K562 (cell line): ENCODE measurements around the gene KIF26B. TPM values are rescaled to one million over a fixed set of nuclear protein-coding genes. Genes with fewer than 3 reads are reported as not detected.

Source experiments
- ATAC-seq: fragments of 200-7000 bp; cut with Tn5 transposase; 3 replicates; pipeline ENCODE4 v1.9.1; 2020; ENCODE audit warnings: moderate library complexity
- BruUV-seq: library from RNA; stranded (reverse); fragments of 400-500 nt; replicated peaks from 2 replicates; lab custom pipeline; 2021; lab: Mats Ljungman, UMichigan
- CTCF ChIA-PET: fragments of 300-600 bp; formaldehyde crosslinking; extraction: SDS; loops from one replicate; lab custom pipeline; 2021; ENCODE audit warnings: low intra/inter-chr PET ratio; lab: Yijun Ruan, JAX
- POLR2A ChIA-PET: fragments of 300-600, 350-650 bp; sonication (Branson Sonifier 250); formaldehyde crosslinking; extraction: SDS; loops from one replicate; lab custom pipeline; 2021; ENCODE audit warnings: antibody characterized with exemption, inconsistent platforms; lab: Yijun Ruan, JAX
- DNase-seq, 4 experiments: peaks; one replicate each; pipeline versions ENCODE4 v3.0.0 to v3.0.0-alpha.2; 2011 to 2018; ENCODE audit warnings: low spot score in 3 of 4, mixed read lengths in 3 of 4; ENCODE audit errors: extremely low read depth in 1 of 4
- FAIRE-seq: peaks from 2 replicates; lab custom pipeline; 2011; peaks lifted over from hg19 to GRCh38; lab: Jason Lieb, UNC
- H2AFZ ChIP-seq: 2 replicates; pipeline ENCODE4 v1.6.0; 2011; ENCODE audit warnings: low read depth, low read length, control low read depth, inconsistent platforms
- H3K27ac ChIP-seq: fragments of 200-600 bp; 3 replicates; pipeline ENCODE4 v1.8.0; 2011; ENCODE audit warnings: low read depth, mild to moderate bottlenecking, control low read depth, inconsistent platforms, low read length, moderate library complexity, mixed read lengths; ENCODE audit errors: extremely low read depth
- H3K27me3 ChIP-seq, 2 experiments: fragments of 300-600 bp in 1 of 2; 2 replicates in 1 of 2; 3 replicates in 1 of 2; pipeline versions ENCODE4 v1.6.0 to v1.8.0; 2011; ENCODE audit warnings: inconsistent platforms in 2 of 2, low read length in 2 of 2, mild to moderate bottlenecking in 1 of 2, mixed read lengths in 1 of 2, moderate library complexity in 1 of 2; ENCODE audit not compliant: control insufficient read depth in 2 of 2, insufficient read depth in 2 of 2
- H3K36me3 ChIP-seq: fragments of 300-600 bp; 3 replicates; pipeline ENCODE4 v1.8.0; 2011; ENCODE audit warnings: mild to moderate bottlenecking, low read length, inconsistent platforms; ENCODE audit not compliant: control insufficient read depth, insufficient read depth
- H3K4me1 ChIP-seq, 2 experiments: fragments of 200-600 bp in 1 of 2; replicated peaks in 1 of 2; 2 replicates in 1 of 2; 3 replicates in 1 of 2; pipeline versions ENCODE4 v1.5.1 to v1.8.0; 2011; ENCODE audit warnings: inconsistent platforms in 2 of 2, low read length in 2 of 2, mild to moderate bottlenecking in 1 of 2, mixed read lengths in 1 of 2, moderate library complexity in 1 of 2; ENCODE audit not compliant: control insufficient read depth in 2 of 2, insufficient read depth in 2 of 2
- H3K4me2 ChIP-seq: 2 replicates; pipeline ENCODE4 v1.6.1; 2011; ENCODE audit warnings: low read length, control low read depth, inconsistent platforms, mixed read lengths; ENCODE audit not compliant: insufficient read depth
- H3K4me3 ChIP-seq: fragments of 200-600 bp; sonication (generic), shearing (Covaris generic); 2 replicates; pipeline ENCODE4 v1.5.1; 2016; ENCODE audit warnings: control low read depth, inconsistent platforms
- H3K79me2 ChIP-seq: fragments of 200-600 bp; 3 replicates; pipeline ENCODE4 v1.8.0; 2011; ENCODE audit warnings: low read length, inconsistent platforms; ENCODE audit not compliant: control insufficient read depth, insufficient read depth
- H3K9ac ChIP-seq, 2 experiments: 2 replicates each; pipeline versions ENCODE4 v1.6.0 to v1.6.1; 2011; ENCODE audit warnings: low read depth in 2 of 2, low read length in 2 of 2, control low read depth in 1 of 2, inconsistent platforms in 1 of 2, mild to moderate bottlenecking in 1 of 2, mixed read lengths in 1 of 2; ENCODE audit not compliant: insufficient read depth in 1 of 2
- H3K9me1 ChIP-seq: one replicate; pipeline ENCODE4 v1.6.0; 2011; ENCODE audit warnings: inconsistent platforms, mild to moderate bottlenecking, low read length, moderate library complexity; ENCODE audit not compliant: control insufficient read depth, insufficient read depth
- H3K9me3 ChIP-seq: replicated peaks from 2 replicates; pipeline ENCODE4 v1.5.1; 2011; ENCODE audit warnings: low read depth, low read length, inconsistent platforms; ENCODE audit not compliant: control insufficient read depth, insufficient read depth
- H4K20me1 ChIP-seq: replicated peaks from 2 replicates; pipeline ENCODE4 v1.6.1; 2011; ENCODE audit warnings: low read length, inconsistent platforms, mixed read lengths; ENCODE audit not compliant: control insufficient read depth, insufficient read depth
- CHD4 ChIP-seq: fragments of 200-600 bp; sonication (generic); IDR thresholded peaks from 3 replicates; pipeline ENCODE4 v1.6.1; 2012; ENCODE audit warnings: low read depth, mild to moderate bottlenecking, mixed read lengths, low read length, inconsistent platforms; ENCODE audit not compliant: insufficient read depth, insufficient replicate concordance, poor library complexity, severe bottlenecking
- COPS2 ChIP-seq: fragments of 450-650 bp; conservative IDR thresholded peaks from 2 replicates; pipeline ENCODE4 v1.6.1; 2016; ENCODE audit warnings: mild to moderate bottlenecking, moderate library complexity
- FOXK1 ChIP-seq: sonication (generic); formaldehyde crosslinking; IDR thresholded peaks from 2 replicates; pipeline ENCODE4 v1.8.0; 2022; ENCODE audit warnings: missing genetic modification reagents, mild to moderate bottlenecking, borderline replicate concordance
- ILK ChIP-seq: fragments of 450-650 bp; IDR thresholded peaks from 2 replicates; pipeline ENCODE4 v1.6.1; 2016; ENCODE audit warnings: missing genetic modification characterization, low read depth, mild to moderate bottlenecking, missing compliant biosample characterization, moderate library complexity, borderline replicate concordance
- KAT8 ChIP-seq: fragments of 450-650 bp; IDR thresholded peaks from 2 replicates; pipeline ENCODE4 v1.6.1; 2016; ENCODE audit warnings: low read depth, mild to moderate bottlenecking
- LARP7 ChIP-seq: fragments of 450-650 bp; IDR thresholded peaks from 2 replicates; pipeline ENCODE4 v1.6.1; 2016
- MCM2 ChIP-seq: fragments of 450-650 bp; IDR thresholded peaks from 2 replicates; pipeline ENCODE4 v1.6.1; 2017; ENCODE audit warnings: low read depth, mild to moderate bottlenecking
- MECOM ChIP-seq: fragments of 250-450 bp; sonication (Bioruptor Pico); IDR thresholded peaks from 2 replicates; pipeline ENCODE4 v1.8.0; 2022; ENCODE audit warnings: inconsistent platforms
- MYNN ChIP-seq, 2 experiments: sonication (generic); formaldehyde crosslinking in 1 of 2; IDR thresholded peaks; 2 replicates each; pipeline versions ENCODE4 v1.5.0 to v1.6.1; 2016 to 2020; ENCODE audit warnings: antibody characterized with exemption in 1 of 2, missing genetic modification reagents in 1 of 2
- SAFB2 ChIP-seq: fragments of 200-400 bp; formaldehyde crosslinking; IDR thresholded peaks from 2 replicates; pipeline ENCODE4 v1.6.1; 2018; ENCODE audit warnings: borderline replicate concordance, low read length, low read depth, moderate library complexity; ENCODE audit not compliant: severe bottlenecking
- ZKSCAN8 ChIP-seq: fragments of 200-800 bp; sonication (Bioruptor generic); IDR thresholded peaks from 2 replicates; pipeline ENCODE4 v1.6.1; 2016; ENCODE audit warnings: missing genetic modification characterization, missing compliant biosample characterization
- ZNF311 ChIP-seq: fragments of 250-450 bp; sonication (Bioruptor Pico); IDR thresholded peaks from 2 replicates; pipeline ENCODE4 v1.4.0; 2020; ENCODE audit warnings: mild to moderate bottlenecking, moderate library complexity
- ZNF431 ChIP-seq: sonication (generic); formaldehyde crosslinking; IDR thresholded peaks from 2 replicates; pipeline ENCODE4 v1.8.0; 2022; ENCODE audit warnings: mild to moderate bottlenecking, missing genetic modification reagents
- WGBS: fragments of 100-300 bp; shearing (Covaris generic); methylation state at CpG from one replicate; pipeline ENCODE4 v1.1.6; 2016; ENCODE audit warnings: low coverage, mixed read lengths; ENCODE audit not compliant: insufficient coverage; ENCODE audit errors: missing lambda C conversion rate; 5-methylcytosine and 5-hydroxymethylcytosine counted together
- in situ Hi-C: fragments of 300-500 bp; cut with MboI; formaldehyde crosslinking; loops from 4 replicates; pipeline ENCODE4 v1.15.0; 2018; ENCODE audit warnings: inconsistent platforms, mixed read lengths
- intact Hi-C: fragments of 100-400 bp; cut with micrococcal nuclease; formaldehyde crosslinking; loops from 2 replicates; pipeline ENCODE4 v1.14.2; 2022
- polyA plus RNA-seq, 8 experiments: library from polyadenylated mRNA; depleted of rRNA in 4 of 8; stranded (reverse) in 5 of 8; unstranded in 3 of 8; fragments of >200 nt; fragmentation: Nextera tagmentation in 2 of 8; fragmentation: Illumina TruSeq in 1 of 8; extraction: Ambion mirVana in 2 of 8; extraction: Trizol in 1 of 8; gene quantifications; 2 replicates each; pipeline versions ENCODE4 v1.2.1 to v1.2.3, GENCODE V29; 2011 to 2014; ENCODE audit warnings: inconsistent platforms in 1 of 8, missing spikeins in 1 of 8
- total RNA-seq, 7 experiments: library from RNA; depleted of rRNA in 6 of 7; stranded (reverse); fragments of >200 nt in 6 of 7; fragmentation: Illumina TruSeq in 2 of 7; extraction: Trizol in 2 of 7; gene quantifications; 2 replicates each; pipeline versions ENCODE4 v1.2.1 to v1.2.3, GENCODE V29; 2011 to 2021; ENCODE audit warnings: low replicate concordance in 1 of 7
- TF ChIP-seq, protein P1 (sequence below): sonication (generic); formaldehyde crosslinking; IDR thresholded peaks from 2 replicates; pipeline ENCODE4 v1.9.0; 2022; ENCODE audit warnings: mild to moderate bottlenecking, missing genetic modification reagents
- TF ChIP-seq, protein P2 (sequence below): fragments of 250-450 bp; sonication (Bioruptor Pico); IDR thresholded peaks from 2 replicates; pipeline ENCODE4 v1.8.0; 2022; ENCODE audit warnings: moderate library complexity, mild to moderate bottlenecking, inconsistent platforms

Gene KIF26B
- total and polyA plus RNA-seq, 9 of the 15 experiments (the other 6 are each of a cell fraction or from before 2014, with no cell fraction given) = 0.02 to 0.08 (median 0.03) TPM; not detected in 6

DNA sequence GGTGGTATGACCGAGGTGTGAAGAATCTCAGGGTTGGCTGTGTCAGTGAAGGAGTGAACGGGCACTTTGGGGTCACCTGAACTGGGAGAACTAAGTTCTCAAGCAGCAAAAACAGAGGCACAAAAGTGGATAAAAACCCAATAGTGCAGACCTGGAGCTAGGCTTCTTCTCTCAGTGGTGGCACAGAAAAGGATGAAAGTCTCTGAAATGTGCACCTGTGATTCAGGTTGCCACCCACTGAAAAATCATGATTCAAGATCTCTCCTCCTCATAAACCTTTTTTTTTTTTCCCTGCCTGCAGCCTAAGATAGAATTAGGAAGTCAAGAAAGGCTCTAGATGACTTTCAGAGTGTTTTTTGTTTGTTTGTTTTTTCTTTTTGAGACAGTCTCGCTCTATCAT is 304.8 kb downstream of the KIF26B start:
- CTCF ChIA-PET = no interaction called here
- POLR2A ChIA-PET = no interaction called here

DNA sequence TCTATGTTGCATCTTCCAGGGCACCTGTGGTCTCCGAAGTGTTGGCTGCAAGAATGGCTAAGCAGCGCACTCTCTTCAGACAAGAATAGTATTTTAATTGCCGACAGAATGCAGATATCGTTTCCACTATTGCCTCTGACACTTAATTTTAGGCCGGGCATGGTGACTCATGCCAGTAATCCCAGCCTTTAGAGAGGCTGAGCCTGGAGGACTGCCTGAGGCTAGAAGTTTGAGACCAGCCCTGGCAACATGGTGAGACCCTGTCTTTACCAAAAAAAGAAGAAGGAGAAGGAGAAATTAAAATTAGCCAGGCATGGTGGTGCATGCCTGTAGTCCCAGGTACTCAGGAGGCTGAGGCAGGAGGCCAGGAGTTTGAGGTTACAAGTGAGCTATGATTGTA is 306.9 kb downstream of the KIF26B start:
- Histone ChIP-seq H3K79me2 (no peaks in the 10 kb centered on the region), H2AFZ (no peak overlapping the region), H3K9me3 (no peaks in the 10 kb centered on the region), H3K4me3 (no peak overlapping the region), H4K20me1 (peaks cover 4% of the 10 kb centered on the region; the same call in 1 of the 2 replicates), H3K27ac (no peak overlapping the region), H3K9ac (no peak overlapping the region), H3K4me1 (peaks cover 0 to 4% of the 10 kb centered on the region in 2 experiments; a peak in 1 of 5 replicates), H3K36me3 (no peaks in the 10 kb centered on the region), H3K9me1 (no peaks in the 10 kb centered on the region), H3K27me3 (peaks cover 24 to 64% of the 10 kb centered on the region in 2 experiments), H3K4me2 (no peak overlapping the region)
- in situ Hi-C loops = no loop called here
- BruUV-seq = no TSS peak
- no peak for DNase-seq
- POLR2A ChIA-PET = no interaction called here
- FAIRE-seq = no peak
- CTCF ChIA-PET = no interaction called here
- ATAC-seq = no peak
- intact Hi-C loops = no loop called here
- 1% methylated on average over 5 of the region's 5 CpGs for WGBS
- TF ChIP-seq, protein P1, sequence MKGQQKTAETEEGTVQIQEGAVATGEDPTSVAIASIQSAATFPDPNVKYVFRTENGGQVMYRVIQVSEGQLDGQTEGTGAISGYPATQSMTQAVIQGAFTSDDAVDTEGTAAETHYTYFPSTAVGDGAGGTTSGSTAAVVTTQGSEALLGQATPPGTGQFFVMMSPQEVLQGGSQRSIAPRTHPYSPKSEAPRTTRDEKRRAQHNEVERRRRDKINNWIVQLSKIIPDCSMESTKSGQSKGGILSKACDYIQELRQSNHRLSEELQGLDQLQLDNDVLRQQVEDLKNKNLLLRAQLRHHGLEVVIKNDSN (CRISPR knock-in tag) = no peak
- TF ChIP-seq, protein P2, sequence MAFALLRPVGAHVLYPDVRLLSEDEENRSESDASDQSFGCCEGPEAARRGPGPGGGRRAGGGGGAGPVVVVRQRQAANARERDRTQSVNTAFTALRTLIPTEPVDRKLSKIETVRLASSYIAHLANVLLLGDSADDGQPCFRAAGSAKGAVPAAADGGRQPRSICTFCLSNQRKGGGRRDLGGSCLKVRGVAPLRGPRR = no peak
- TF ChIP-seq ILK (tag) (no peak), ZKSCAN8 (no peak), ZNF311 (no peak), ZNF431 (CRISPR knock-in tag) (no peak), MYNN (IDR thresholded peaks at IDR 0.05) (no peak), MYNN (CRISPR knock-in tag; IDR thresholded peaks at IDR 0.05) (no peak), MECOM (no peak), KAT8 (no peak), COPS2 (no peak), CHD4 (no peak), LARP7 (no peak), FOXK1 (CRISPR knock-in tag) (no peak), MCM2 (no peak)

More for the DNA sequence above, 304.8 kb downstream of the KIF26B start:
- Histone ChIP-seq H3K4me3 (no peak overlapping the region), H3K9me1 (no peaks in the 10 kb centered on the region), H3K9me3 (no peaks in the 10 kb centered on the region), H2AFZ (no peak overlapping the region), H3K36me3 (no peaks in the 10 kb centered on the region), H3K4me2 (no peak overlapping the region), H3K27me3 (peaks cover 22 to 47% of the 10 kb centered on the region in 2 experiments), H4K20me1 (peaks cover 4% of the 10 kb centered on the region; the same call in 1 of the 2 replicates), H3K27ac (no peak overlapping the region), H3K4me1 (peaks cover 0 to 4% of the 10 kb centered on the region in 2 experiments; a peak in 1 of 5 replicates), H3K79me2 (no peaks in the 10 kb centered on the region), H3K9ac (no peak overlapping the region)
- WGBS = 0% methylated on average over 3 of the region's 3 CpGs
- BruUV-seq = no TSS peak
- ATAC-seq (no peak), FAIRE-seq (no peak), DNase-seq (no peak)
- in situ Hi-C loops (no loop called here), intact Hi-C loops (no loop called here)
- TF ChIP-seq SAFB2 = no peak
